ENCODE measurements around the gene NOL7.

DNA sequence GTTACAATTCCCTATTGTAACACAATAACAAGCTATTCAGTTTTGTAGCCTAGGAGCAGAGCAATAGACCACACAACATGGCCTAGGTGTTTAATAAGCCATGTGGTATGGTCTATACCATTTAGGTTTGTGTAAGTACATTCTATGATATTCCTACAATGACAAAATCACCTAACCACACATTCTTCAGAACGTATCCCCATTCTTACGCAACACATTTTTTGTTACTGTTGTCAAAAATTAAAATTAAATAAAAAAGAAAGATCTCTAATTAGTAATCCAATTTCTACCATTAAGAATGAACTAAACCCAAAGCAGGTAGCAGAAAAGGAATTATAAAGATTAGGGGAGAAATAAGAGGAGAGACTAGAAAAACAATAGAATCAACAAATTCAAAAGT, 52.5 kb downstream of the NOL7 start:
- TF ChIP-seq, protein P1, sequence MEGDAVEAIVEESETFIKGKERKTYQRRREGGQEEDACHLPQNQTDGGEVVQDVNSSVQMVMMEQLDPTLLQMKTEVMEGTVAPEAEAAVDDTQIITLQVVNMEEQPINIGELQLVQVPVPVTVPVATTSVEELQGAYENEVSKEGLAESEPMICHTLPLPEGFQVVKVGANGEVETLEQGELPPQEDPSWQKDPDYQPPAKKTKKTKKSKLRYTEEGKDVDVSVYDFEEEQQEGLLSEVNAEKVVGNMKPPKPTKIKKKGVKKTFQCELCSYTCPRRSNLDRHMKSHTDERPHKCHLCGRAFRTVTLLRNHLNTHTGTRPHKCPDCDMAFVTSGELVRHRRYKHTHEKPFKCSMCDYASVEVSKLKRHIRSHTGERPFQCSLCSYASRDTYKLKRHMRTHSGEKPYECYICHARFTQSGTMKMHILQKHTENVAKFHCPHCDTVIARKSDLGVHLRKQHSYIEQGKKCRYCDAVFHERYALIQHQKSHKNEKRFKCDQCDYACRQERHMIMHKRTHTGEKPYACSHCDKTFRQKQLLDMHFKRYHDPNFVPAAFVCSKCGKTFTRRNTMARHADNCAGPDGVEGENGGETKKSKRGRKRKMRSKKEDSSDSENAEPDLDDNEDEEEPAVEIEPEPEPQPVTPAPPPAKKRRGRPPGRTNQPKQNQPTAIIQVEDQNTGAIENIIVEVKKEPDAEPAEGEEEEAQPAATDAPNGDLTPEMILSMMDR (IDR thresholded peaks at IDR 0.05; ENCODE audit: poor library complexity) = no peak
- no peak for TF ChIP-seq EZH2 (IDR thresholded peaks at IDR 0.05; ENCODE audit: borderline replicate concordance)

All from hepatocyte (in vitro differentiated cells).